ENCODE results near the gene SULT6B1. TPM values are rescaled to one million over a fixed set of nuclear protein-coding genes. Genes with fewer than 3 reads are reported as not detected.
"Not testable (repeated sequence)": the region's sequence is repeated elsewhere in the genome, so short reads cannot be mapped to it uniquely, and the experiment has no call there.

SULT6B1 gene
- total and polyA plus RNA-seq, 2 donors: not detected

DNA sequence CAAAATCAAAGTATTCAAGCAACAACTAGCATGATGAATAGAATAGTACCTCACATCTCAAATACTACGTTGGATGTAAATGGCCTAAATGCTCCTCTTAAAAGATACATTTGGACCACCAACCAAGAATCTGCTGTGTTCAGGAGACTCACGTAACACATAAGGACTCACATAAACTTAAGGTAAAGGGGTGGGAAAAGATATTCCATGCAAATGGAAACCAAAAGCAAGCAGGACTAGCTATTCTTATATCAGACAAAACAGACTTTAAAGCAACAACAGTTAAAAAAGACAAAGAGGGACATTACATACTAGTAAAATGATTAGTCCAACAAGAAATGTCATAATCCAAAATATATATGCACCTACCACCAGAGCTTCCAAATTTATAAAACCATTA, 18.3 kb upstream of the SULT6B1 start:
- H3K4me3 ChIP-seq (ENCODE audit: low read depth, low read length); H3K36me3 ChIP-seq (ENCODE audit: insufficient read depth); H3K4me1 ChIP-seq (ENCODE audit: insufficient read depth); DNase-seq (ENCODE audit: extremely low spot score); H3K27ac ChIP-seq (ENCODE audit: low read depth): not testable (repeated sequence)
- WGBS: 92% methylated on average over 2 of the region's 2 CpGs

DNA sequence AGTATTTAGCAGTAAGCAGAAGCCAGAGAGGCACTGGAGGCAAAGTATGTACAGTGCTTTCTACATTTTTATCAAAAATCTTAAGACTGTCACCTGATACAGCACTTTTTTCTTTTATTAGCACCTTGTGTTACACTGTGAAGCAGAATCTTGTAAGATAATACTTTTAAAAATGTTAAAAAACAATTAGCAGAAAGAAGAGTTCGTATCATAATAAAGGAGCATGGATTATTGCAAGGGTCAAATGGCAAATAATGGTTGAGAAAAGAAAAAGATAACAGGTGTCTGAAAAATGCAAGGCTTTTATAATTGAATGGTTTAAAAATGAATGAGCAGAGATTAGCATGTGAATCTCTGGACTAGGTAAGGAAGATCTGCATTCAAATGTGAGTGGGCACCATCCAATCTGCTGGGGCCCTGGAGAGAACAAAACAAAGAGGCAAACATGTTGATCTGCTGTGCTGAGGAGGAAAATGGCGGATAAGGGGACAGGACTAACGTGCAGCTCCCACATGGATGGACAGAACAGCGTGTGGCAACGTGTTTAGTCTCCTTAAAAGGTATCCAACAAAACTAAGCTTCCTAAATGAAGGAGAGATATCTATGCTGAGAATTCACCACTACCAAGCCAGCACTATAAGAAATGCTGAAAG, 17.3 kb upstream of the SULT6B1 start:
- Histone ChIP-seq H3K27ac (ENCODE audit: low read depth) (no peak overlapping the region), H3K4me1 (ENCODE audit: insufficient read depth) (no peaks in the 10 kb centered on the region), H3K36me3 (ENCODE audit: insufficient read depth) (peaks cover 8% of the 10 kb centered on the region), H3K4me3 (ENCODE audit: low read depth, low read length) (no peak overlapping the region)
- DNase-seq (ENCODE audit: extremely low spot score): no peak
- WGBS: 85% methylated on average over 5 of the region's 5 CpGs

DNA sequence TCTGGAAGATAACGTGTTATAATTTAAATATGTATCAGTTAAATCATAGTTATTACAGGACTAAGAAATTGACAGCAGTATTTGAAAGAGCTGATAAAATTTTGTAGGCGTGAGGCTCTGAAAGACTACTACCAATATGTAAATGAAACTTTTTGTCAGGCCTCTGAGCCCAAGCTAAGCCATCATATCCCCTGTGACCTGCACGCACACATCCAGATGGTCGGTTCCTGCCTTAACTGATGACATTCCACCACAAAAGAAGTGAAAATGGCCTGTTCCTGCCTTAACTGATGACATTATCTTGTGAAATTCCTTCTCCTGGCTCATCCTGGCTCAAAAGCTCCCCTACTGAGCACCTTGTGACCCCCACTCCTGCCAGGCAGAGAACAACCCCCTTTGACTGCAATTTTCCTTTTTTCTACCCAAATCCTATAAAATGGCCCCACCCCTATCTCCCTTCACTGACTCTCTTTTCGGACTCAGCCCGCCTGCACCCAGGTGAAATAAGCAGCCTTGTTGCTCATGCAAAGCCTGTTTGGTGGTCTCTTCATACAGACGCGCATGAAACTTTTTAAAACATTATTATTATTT, 16.7 kb upstream of the SULT6B1 start:
- H3K27ac ChIP-seq (ENCODE audit: low read depth); H3K4me1 ChIP-seq (ENCODE audit: insufficient read depth); DNase-seq (ENCODE audit: extremely low spot score); H3K36me3 ChIP-seq (ENCODE audit: insufficient read depth); H3K4me3 ChIP-seq (ENCODE audit: low read depth, low read length): not testable (repeated sequence)
- 83% methylated on average over 8 of the region's 8 CpGs for WGBS

DNA sequence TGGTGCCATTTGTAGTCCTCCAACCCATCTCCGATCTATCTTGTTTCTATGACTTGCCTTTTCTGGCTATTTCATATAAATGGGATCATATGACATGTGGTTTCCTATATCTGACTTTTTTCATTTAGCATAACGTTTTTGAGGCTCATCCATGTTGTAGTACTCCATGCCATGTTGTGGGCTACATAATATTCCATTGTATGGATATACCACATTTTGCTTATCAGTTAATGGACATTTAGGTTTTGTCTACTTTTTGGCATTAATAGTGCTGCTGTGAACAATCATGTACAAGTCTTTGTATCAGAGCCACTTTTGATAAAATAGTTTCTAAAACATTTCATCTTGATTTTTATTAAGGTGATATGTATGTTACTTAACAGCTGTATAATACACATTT, 15.2 kb upstream of the SULT6B1 start:
- peaks cover 8% of the 10 kb centered on the region for H3K36me3 ChIP-seq (ENCODE audit: insufficient read depth)

DNA sequence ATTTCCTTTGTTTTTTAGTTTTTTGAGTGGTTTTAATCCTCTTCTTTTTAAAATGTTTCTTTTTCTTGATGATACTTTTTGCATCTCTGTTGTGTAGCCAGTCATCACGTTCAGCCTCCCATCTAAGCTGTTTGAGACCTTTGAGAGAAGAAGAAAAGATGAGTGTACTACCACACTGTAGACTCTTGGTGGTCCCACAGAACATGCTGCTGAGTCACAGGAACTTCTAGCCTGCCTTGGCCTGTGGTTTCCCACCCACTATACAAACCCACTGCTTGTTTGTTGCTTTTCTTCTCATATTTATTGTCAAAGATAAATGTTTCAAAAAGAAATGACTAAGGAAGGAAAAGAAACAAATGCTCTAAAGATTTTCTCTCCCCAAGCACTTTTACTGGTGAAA, 13.3 kb upstream of the SULT6B1 start:
- H3K4me1 ChIP-seq (ENCODE audit: insufficient read depth): peaks cover 1% of the 10 kb centered on the region
- peaks cover 8% of the 10 kb centered on the region for H3K36me3 ChIP-seq (ENCODE audit: insufficient read depth)
- no peak overlapping the region for H3K4me3 ChIP-seq (ENCODE audit: low read depth, low read length)
- H3K27ac ChIP-seq (ENCODE audit: low read depth): no peak overlapping the region
- DNase-seq (ENCODE audit: extremely low spot score): no peak
- 95% methylated on average over 1 of the region's 1 CpG for WGBS

More for the DNA sequence above, 15.2 kb upstream of the SULT6B1 start:
- Histone ChIP-seq H3K27ac (ENCODE audit: low read depth) (no peak overlapping the region), H3K4me1 (ENCODE audit: insufficient read depth) (no peaks in the 10 kb centered on the region), H3K4me3 (ENCODE audit: low read depth, low read length) (no peak overlapping the region)
- 96% methylated on average over 2 of the region's 2 CpGs for WGBS
- no peak for DNase-seq (ENCODE audit: extremely low spot score)

DNA sequence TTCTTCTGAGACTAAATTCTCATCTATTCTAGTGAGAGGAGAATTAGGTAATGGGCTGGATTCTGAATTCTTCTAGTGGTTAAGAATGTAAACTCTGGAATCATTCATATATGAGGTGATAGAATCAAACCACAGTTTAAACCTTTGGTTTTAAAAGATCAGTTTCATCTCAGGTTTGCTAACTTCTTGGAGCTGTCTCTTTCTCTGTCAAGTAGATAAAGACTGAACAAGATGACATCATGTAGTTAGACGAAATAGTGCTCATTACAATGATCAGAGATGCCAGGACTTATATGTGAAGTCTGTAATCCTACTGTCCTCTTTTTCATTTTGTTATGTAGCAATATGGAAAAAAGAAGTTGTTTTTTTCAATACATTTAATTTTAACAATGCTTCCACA, 12.7 kb upstream of the SULT6B1 start:
- no peak overlapping the region for H3K27ac ChIP-seq (ENCODE audit: low read depth)
- 78% methylated on average over 1 of the region's 1 CpG for WGBS
- H3K4me3 ChIP-seq (ENCODE audit: low read depth, low read length): no peak overlapping the region
- H3K36me3 ChIP-seq (ENCODE audit: insufficient read depth): peaks cover 5% of the 10 kb centered on the region
- no peak for DNase-seq (ENCODE audit: extremely low spot score)
- peaks cover 1% of the 10 kb centered on the region for H3K4me1 ChIP-seq (ENCODE audit: insufficient read depth)

DNA sequence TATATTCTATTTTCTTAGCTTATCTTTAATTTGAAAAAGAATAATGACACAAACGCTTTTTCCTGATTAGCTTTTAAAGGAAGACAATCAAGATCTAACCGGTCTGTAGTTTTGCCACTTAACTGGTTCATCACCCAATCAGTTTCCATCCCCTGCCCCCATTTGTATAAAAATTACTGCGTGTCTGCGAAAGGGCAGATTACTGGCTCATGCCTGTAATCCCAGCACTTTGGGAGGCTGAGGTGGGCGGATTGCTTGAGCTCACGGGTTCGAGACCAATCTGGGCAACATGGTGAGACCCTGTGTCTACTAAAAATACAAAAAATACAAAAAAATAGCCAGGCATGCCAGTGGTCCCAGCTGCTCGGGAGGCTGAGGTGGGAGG, 10.2 kb upstream of the SULT6B1 start:
- Histone ChIP-seq H3K36me3 (ENCODE audit: insufficient read depth) (peaks cover 2% of the 10 kb centered on the region), H3K4me3 (ENCODE audit: low read depth, low read length) (no peak overlapping the region), H3K4me1 (ENCODE audit: insufficient read depth) (peaks cover 1% of the 10 kb centered on the region), H3K27ac (ENCODE audit: low read depth) (no peak overlapping the region)
- WGBS: 88% methylated on average over 8 of the region's 8 CpGs
- no peak for DNase-seq (ENCODE audit: extremely low spot score)

DNA sequence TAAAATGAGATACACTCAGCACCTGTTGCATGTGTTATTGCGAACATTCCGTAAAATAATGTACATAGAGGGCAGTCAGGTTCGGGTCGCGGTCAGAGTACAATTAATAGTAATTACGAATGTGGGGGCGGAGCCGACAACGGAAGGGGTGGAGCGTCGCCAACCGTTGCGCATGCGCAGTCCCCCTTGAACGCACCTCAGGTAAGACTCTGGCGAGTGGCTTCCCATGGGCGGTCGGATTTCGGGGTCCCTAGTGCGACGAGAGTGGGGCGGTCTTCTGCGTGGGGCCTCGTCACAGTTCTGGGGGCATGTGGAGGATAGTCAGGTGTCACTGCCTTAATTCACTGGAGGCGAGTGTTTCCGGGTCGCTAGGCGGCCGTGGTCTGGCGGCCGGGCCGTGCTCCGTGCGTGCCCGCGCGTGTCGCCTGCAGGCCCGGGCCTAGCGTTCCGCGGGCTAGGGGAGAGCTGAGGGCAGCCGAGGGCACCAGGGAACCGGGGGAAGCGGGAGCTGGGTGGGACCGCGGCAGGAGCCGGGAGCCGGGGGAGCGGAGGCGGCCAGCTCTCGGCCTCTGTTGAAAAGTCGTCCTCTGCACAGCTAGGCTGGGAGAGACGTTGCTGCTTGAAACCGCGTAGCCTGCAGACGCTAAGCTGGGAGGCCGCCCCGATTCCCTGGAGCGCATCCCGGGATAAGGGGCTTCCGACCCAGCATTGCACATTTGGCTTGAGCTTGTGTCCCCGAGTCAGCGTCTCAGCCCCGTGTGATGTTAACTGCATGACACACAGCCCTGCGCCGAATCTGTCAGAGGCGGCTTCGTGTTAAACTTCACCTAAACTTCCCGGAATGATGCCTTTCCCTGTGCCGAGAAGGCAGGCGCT, 8.1 kb upstream of the SULT6B1 start, which contains the start of gene CEBPZOS:
Gene CEBPZOS, plus strand, starts transcription at position 177 of the 876 bp plus-strand sequence. CDS start 3,209 bp downstream, outside the sequence.
- Histone ChIP-seq H3K4me3 (ENCODE audit: low read depth, low read length) (peak within 1 kb of the TSS; percentile 87), H3K27ac (ENCODE audit: low read depth) (peak within 1 kb of the TSS; percentile 94), H3K4me1 (ENCODE audit: insufficient read depth) (peaks cover 1% of the 10 kb centered on the region), H3K36me3 (ENCODE audit: insufficient read depth) (peaks cover 2% of the 10 kb centered on the region)
- peak; percentile 62 for DNase-seq (ENCODE audit: extremely low spot score)
- WGBS: under 1% methylated on average over 72 of the region's 72 CpGs

DNA sequence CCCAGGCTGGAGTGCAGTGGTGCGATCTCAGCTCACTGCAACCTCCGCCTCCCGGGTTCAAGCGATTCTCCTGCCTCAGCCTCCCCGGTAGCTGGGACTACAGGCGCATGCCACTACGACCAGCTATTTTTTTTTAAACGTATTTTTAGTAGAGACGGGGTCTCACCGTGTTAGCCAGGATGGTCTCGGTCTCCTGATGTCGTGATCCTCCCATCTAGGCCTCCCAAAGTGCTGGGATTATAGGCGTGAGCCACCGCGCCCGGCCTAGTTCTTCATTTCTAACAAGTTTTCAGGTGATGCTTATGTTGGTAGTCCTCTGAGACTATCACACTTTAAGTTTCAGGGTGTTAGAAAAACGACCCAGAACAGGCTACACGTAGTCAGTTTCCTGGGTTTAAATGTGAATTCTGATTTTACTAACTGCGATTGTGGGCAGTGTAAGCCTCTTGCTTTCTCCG, 7.4 kb upstream of the SULT6B1 start:
- peak overlapping the region; percentile 87 for H3K4me3 ChIP-seq (ENCODE audit: low read depth, low read length)
- 84% methylated on average over 20 of the region's 20 CpGs for WGBS
- not testable (repeated sequence) for H3K36me3 ChIP-seq (ENCODE audit: insufficient read depth); DNase-seq (ENCODE audit: extremely low spot score); H3K27ac ChIP-seq (ENCODE audit: low read depth); H3K4me1 ChIP-seq (ENCODE audit: insufficient read depth)

DNA sequence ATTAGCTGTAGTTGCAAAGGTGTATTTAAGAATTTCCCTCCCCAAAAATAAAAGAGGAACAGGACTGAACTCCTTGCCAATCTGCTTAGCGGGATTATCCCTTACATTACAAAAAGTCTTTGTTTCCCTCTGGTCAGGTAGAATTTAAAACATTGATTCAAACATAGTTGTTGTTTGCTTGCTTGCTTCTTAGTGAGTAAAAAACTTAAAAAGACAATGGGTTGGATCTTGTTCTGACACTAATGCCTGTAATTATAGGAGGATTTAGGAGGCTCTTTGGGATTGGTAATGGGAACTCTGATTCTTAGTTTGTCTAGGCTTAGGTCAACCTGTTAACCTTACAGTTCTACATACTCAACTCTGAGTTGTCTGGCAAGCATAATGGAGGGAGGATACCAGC, 4.1 kb upstream of the SULT6B1 start:
- DNase-seq (ENCODE audit: extremely low spot score): no peak
- Histone ChIP-seq H3K4me1 (ENCODE audit: insufficient read depth) (peaks cover 1% of the 10 kb centered on the region), H3K36me3 (ENCODE audit: insufficient read depth) (no peaks in the 10 kb centered on the region), H3K4me3 (ENCODE audit: low read depth, low read length) (no peak overlapping the region), H3K27ac (ENCODE audit: low read depth) (no peak overlapping the region)
- WGBS: 88% methylated on average over 1 of the region's 1 CpG

DNA sequence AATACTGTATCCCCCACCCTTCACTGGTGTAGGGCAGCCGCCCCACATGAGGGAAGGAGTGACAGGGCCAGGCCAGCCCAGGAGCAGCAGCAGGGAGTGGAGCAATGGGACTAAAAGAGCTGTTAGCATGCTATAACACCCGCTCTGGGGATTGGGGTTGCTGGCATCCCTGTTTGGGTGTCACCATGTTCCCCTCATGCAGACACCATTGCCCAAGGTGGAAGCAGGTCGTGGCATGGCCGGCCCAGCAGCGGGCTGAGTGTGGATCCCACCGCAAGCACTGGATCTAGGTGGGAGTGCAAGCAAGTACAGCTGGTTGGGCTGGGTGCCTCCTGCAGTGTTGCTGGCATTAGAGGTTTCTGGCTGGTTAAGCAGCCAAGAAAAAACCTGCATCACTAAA, 3.3 kb upstream of the SULT6B1 start:
- no peak overlapping the region for H3K27ac ChIP-seq (ENCODE audit: low read depth)
- 77% methylated on average over 6 of the region's 6 CpGs for WGBS

DNA sequence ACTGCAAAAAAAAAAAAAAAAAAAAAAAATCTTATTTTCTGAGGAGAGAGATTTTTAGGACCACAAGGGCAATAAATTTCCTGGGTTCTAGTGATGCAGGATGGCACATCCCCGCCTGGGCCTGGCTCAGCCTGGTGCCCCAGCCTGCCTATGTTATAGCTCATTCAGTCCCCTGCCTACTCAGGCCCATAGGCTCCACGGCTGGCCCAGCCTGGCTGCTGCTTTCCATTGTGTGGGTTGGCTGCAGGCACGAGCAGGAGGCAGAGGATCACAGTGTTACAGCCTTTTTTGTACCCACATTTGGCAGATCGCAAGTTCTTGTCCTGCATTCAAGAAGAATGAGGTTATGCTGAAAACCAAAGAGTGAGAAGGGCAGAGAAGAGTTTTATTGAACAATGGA, 2.8 kb upstream of the SULT6B1 start:
- Histone ChIP-seq H3K36me3 (ENCODE audit: insufficient read depth) (no peaks in the 10 kb centered on the region), H3K4me1 (ENCODE audit: insufficient read depth) (no peaks in the 10 kb centered on the region), H3K27ac (ENCODE audit: low read depth) (no peak overlapping the region), H3K4me3 (ENCODE audit: low read depth, low read length) (no peak overlapping the region)
- 78% methylated on average over 4 of the region's 4 CpGs for WGBS
- no peak for DNase-seq (ENCODE audit: extremely low spot score)

More for the DNA sequence above, 3.3 kb upstream of the SULT6B1 start:
- Histone ChIP-seq H3K36me3 (ENCODE audit: insufficient read depth) (no peaks in the 10 kb centered on the region), H3K4me1 (ENCODE audit: insufficient read depth) (no peaks in the 10 kb centered on the region), H3K4me3 (ENCODE audit: low read depth, low read length) (no peak overlapping the region)
- DNase-seq (ENCODE audit: extremely low spot score): no peak

DNA sequence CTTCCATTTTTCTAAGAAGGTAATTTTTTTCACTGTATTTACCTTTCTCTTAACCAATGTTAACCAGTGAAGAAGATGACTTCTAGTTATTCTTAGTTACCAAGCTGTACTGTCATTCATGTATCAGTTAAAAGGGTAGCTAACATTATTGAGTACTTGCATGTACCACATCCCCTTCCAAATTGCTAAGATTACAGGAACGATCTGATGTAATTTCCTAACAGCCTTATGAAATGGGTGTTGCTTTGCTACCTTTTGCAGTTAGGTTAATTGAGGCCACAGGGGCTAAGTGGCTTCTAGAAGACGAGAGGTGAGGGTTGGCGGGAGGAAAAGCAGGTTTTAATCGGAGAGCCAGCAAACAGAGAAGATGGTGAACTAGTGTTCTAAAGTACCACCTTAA, 1.8 kb upstream of the SULT6B1 start:
- H3K4me1 ChIP-seq (ENCODE audit: insufficient read depth): no peaks in the 10 kb centered on the region
- WGBS: 83% methylated on average over 4 of the region's 4 CpGs
- no peaks in the 10 kb centered on the region for H3K36me3 ChIP-seq (ENCODE audit: insufficient read depth)
- H3K27ac ChIP-seq (ENCODE audit: low read depth): no peak overlapping the region
- no peak overlapping the region for H3K4me3 ChIP-seq (ENCODE audit: low read depth, low read length)
- no peak for DNase-seq (ENCODE audit: extremely low spot score)
